SU-DHL-6 (cell line): ENCODE measurements around the gene MKRN2.

Experiments
- H2AFZ ChIP-seq: fragments of 200-600 bp; sonication (generic); 2 replicates; pipeline ENCODE4 v1.6.1; 2014; ENCODE audit warnings: low read depth, mild to moderate bottlenecking, moderate library complexity, mixed read lengths, antibody characterized with exemption, low read length; ENCODE audit not compliant: severe bottlenecking
- H3F3A ChIP-seq: fragments of 200-600 bp; shearing (Covaris generic); 2 replicates; pipeline ENCODE4 v1.6.0; 2016; ENCODE audit warnings: antibody characterized with exemption, mild to moderate bottlenecking; ENCODE audit not compliant: insufficient read depth
- H3K27ac ChIP-seq: fragments of 200-600 bp; sonication (generic); 2 replicates; pipeline ENCODE4 v1.5.1; 2016; ENCODE audit warnings: low read depth, mild to moderate bottlenecking, low read length, moderate library complexity, mixed read lengths
- H3K27me3 ChIP-seq: fragments of 200-600 bp; sonication (generic), shearing (Covaris generic); 2 replicates; pipeline ENCODE4 v1.6.0; 2014; ENCODE audit warnings: mild to moderate bottlenecking, low read length
- H3K36me3 ChIP-seq: fragments of 200-600 bp; sonication (generic); 2 replicates; pipeline ENCODE4 v1.6.1; 2014; ENCODE audit warnings: mild to moderate bottlenecking, low read length, mixed read lengths
- H3K4me2 ChIP-seq: fragments of 300-600, 200-600 bp; shearing (Covaris generic), sonication (generic); 2 replicates; pipeline ENCODE4 v1.6.0; 2014; ENCODE audit warnings: low read length, low read depth, mild to moderate bottlenecking; ENCODE audit not compliant: poor library complexity, severe bottlenecking
- H3K4me3 ChIP-seq: fragments of 200-600 bp; sonication (generic); 2 replicates; pipeline ENCODE4 v1.5.1; 2014; ENCODE audit warnings: antibody characterized with exemption, low read length, mild to moderate bottlenecking, mixed read lengths; ENCODE audit not compliant: insufficient read depth, poor library complexity, severe bottlenecking
- H3K79me2 ChIP-seq: fragments of 200-600 bp; sonication (generic); 2 replicates; pipeline ENCODE4 v1.6.1; 2014; ENCODE audit warnings: mild to moderate bottlenecking, low read length, moderate library complexity; ENCODE audit not compliant: insufficient read depth
- H3K9ac ChIP-seq: fragments of 200-600 bp; sonication (generic); 2 replicates; pipeline ENCODE4 v1.7.0; 2014; ENCODE audit warnings: mild to moderate bottlenecking, low read length
- H3K9me2 ChIP-seq: fragments of 200-600 bp; sonication (generic); replicated peaks from 2 replicates; pipeline ENCODE4 v1.6.1; 2014; ENCODE audit warnings: low read length; ENCODE audit not compliant: insufficient read depth
- H3K9me3 ChIP-seq: fragments of 200-600 bp; sonication (generic); 2 replicates; pipeline ENCODE4 v1.6.1; 2014; ENCODE audit warnings: low read length, mixed read lengths; ENCODE audit not compliant: insufficient read depth
- H4K20me1 ChIP-seq: fragments of 200-600 bp; sonication (generic); 2 replicates; pipeline ENCODE4 v1.6.1; 2014; ENCODE audit warnings: low read depth, mild to moderate bottlenecking, antibody characterized with exemption, low read length, moderate library complexity, mixed read lengths
- CTCF ChIP-seq: fragments of 200-600 bp; sonication (generic); IDR thresholded peaks from one replicate; pipeline ENCODE4 v1.5.1; 2017; ENCODE audit warnings: antibody characterized with exemption, mild to moderate bottlenecking, low read length, moderate library complexity; ENCODE audit not compliant: insufficient read depth, poor library complexity, severe bottlenecking
- EZH2phosphoT487 ChIP-seq: fragments of 200-600 bp; sonication (generic), shearing (Covaris generic); conservative IDR thresholded peaks from 2 replicates; pipeline ENCODE4 v1.6.1; 2018; ENCODE audit warnings: mild to moderate bottlenecking, antibody characterized with exemption, low read length, moderate library complexity, mixed read lengths

Gene MKRN2

GRCh38 chr3:12590096-12590495 lies 33.2 kb downstream of the MKRN2 start:
- Histone ChIP-seq H3K79me2 (no peaks in the 10 kb centered on the region), H3K27ac (no peak overlapping the region), H4K20me1 (no peaks in the 10 kb centered on the region), H3K9me3 (no peaks in the 10 kb centered on the region), H3K4me3 (no peak overlapping the region), H3K9me2 (no peaks in the 10 kb centered on the region), H3K9ac (no peak overlapping the region), H2AFZ (no peak overlapping the region), H3K27me3 (no peaks in the 10 kb centered on the region), H3F3A (peaks cover 6% of the 10 kb centered on the region; the same call in 1 of the 2 replicates), H3K36me3 (peaks cover 22% of the 10 kb centered on the region; the same call in 1 of the 2 replicates), H3K4me2 (no peak overlapping the region)
- TF ChIP-seq CTCF, result no peak
- TF ChIP-seq EZH2phosphoT487, result no peak

GRCh38 chr3:12591456-12591855 lies 34.6 kb downstream of the MKRN2 start:
- Histone ChIP-seq H3K4me2 (no peak overlapping the region), H3K9ac (no peak overlapping the region), H3K27me3 (no peaks in the 10 kb centered on the region)

GRCh38 chr3:12591997-12592715 lies 35.3 kb downstream of the MKRN2 start:
- Histone ChIP-seq H3K27ac (no peak overlapping the region), H3K36me3 (peaks cover 14% of the 10 kb centered on the region; the same call in 1 of the 2 replicates)

More at GRCh38 chr3:12591456-12591855, 34.6 kb downstream of the MKRN2 start:
- Histone ChIP-seq H4K20me1 (no peaks in the 10 kb centered on the region), H3K9me3 (no peaks in the 10 kb centered on the region), H3K79me2 (no peaks in the 10 kb centered on the region), H2AFZ (no peak overlapping the region), H3K27ac (no peak overlapping the region), H3K36me3 (peaks cover 16% of the 10 kb centered on the region; the same call in 1 of the 2 replicates), H3K4me3 (no peak overlapping the region), H3F3A (peaks cover 6% of the 10 kb centered on the region; the same call in 1 of the 2 replicates), H3K9me2 (no peaks in the 10 kb centered on the region)
- TF ChIP-seq CTCF (no peak), EZH2phosphoT487 (no peak)

More at GRCh38 chr3:12591997-12592715, 35.3 kb downstream of the MKRN2 start:
- Histone ChIP-seq H3K27me3 (no peaks in the 10 kb centered on the region), H3K79me2 (no peaks in the 10 kb centered on the region), H2AFZ (no peak overlapping the region), H3K9ac (no peak overlapping the region), H4K20me1 (no peaks in the 10 kb centered on the region), H3K4me3 (no peak overlapping the region), H3K9me3 (no peaks in the 10 kb centered on the region), H3K9me2 (no peaks in the 10 kb centered on the region), H3F3A (peaks cover 5% of the 10 kb centered on the region; the same call in 1 of the 2 replicates), H3K4me2 (no peak overlapping the region)
- TF ChIP-seq EZH2phosphoT487 (no peak), CTCF (no peak)
